ENCODE data around the gene NES. TPM values are rescaled to one million over a fixed set of nuclear protein-coding genes. Genes with fewer than 3 reads are reported as not detected.

NES gene
- total and polyA plus RNA-seq, 4 donors, result 0.15 to 3.1 (median 1.9) TPM

- TF ChIP-seq HNF4G (IDR thresholded peaks at IDR 0.05) (no peak), CTCF (IDR thresholded peaks at IDR 0.05; ENCODE audit: low read depth, low read length, missing input control) (no peak), RXRA (IDR thresholded peaks at IDR 0.05) (no peak), FOXA1 (IDR thresholded peaks at IDR 0.05) (no peak), FOXA2 (IDR thresholded peaks at IDR 0.05) (no peak), EGR1 (IDR thresholded peaks at IDR 0.05; ENCODE audit: low read depth in 2 of 2) (no peak), JUND (IDR thresholded peaks at IDR 0.05) (no peak), SP1 (IDR thresholded peaks at IDR 0.05) (no peak), YY1 (IDR thresholded peaks at IDR 0.05) (no peak), GABPA (IDR thresholded peaks at IDR 0.05 in 1 of 2, conservative IDR thresholded peaks at IDR 0.05 in 1 of 2) (no peak), ATF3 (IDR thresholded peaks at IDR 0.05) (no peak), RAD21 (IDR thresholded peaks at IDR 0.05) (no peak), HNF4A (conservative IDR thresholded peaks at IDR 0.05) (no peak), ZBTB33 (IDR thresholded peaks at IDR 0.05) (no peak), TAF1 (conservative IDR thresholded peaks at IDR 0.05) (no peak)
- TF ChIP-seq, protein P1, sequence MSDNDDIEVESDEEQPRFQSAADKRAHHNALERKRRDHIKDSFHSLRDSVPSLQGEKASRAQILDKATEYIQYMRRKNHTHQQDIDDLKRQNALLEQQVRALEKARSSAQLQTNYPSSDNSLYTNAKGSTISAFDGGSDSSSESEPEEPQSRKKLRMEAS (IDR thresholded peaks at IDR 0.05), result no peak
- TF ChIP-seq, protein P2, sequence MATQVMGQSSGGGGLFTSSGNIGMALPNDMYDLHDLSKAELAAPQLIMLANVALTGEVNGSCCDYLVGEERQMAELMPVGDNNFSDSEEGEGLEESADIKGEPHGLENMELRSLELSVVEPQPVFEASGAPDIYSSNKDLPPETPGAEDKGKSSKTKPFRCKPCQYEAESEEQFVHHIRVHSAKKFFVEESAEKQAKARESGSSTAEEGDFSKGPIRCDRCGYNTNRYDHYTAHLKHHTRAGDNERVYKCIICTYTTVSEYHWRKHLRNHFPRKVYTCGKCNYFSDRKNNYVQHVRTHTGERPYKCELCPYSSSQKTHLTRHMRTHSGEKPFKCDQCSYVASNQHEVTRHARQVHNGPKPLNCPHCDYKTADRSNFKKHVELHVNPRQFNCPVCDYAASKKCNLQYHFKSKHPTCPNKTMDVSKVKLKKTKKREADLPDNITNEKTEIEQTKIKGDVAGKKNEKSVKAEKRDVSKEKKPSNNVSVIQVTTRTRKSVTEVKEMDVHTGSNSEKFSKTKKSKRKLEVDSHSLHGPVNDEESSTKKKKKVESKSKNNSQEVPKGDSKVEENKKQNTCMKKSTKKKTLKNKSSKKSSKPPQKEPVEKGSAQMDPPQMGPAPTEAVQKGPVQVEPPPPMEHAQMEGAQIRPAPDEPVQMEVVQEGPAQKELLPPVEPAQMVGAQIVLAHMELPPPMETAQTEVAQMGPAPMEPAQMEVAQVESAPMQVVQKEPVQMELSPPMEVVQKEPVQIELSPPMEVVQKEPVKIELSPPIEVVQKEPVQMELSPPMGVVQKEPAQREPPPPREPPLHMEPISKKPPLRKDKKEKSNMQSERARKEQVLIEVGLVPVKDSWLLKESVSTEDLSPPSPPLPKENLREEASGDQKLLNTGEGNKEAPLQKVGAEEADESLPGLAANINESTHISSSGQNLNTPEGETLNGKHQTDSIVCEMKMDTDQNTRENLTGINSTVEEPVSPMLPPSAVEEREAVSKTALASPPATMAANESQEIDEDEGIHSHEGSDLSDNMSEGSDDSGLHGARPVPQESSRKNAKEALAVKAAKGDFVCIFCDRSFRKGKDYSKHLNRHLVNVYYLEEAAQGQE (IDR thresholded peaks at IDR 0.05), result no peak
- Histone ChIP-seq H3K9ac (ENCODE audit: low read depth in 1 of 2, low read length in 2 of 2) (no peak overlapping the region), H3K4me1 (ENCODE audit: control insufficient read depth in 4 of 4, insufficient read depth in 4 of 4, low read length in 3 of 4) (peaks cover 7 to 11% (median 8%) of the 10 kb centered on the region in 4 donors), H3K27ac (ENCODE audit: low read depth in 1 of 2, low read length in 2 of 2) (no peak overlapping the region), H3K36me3 (ENCODE audit: control insufficient read depth in 4 of 4, insufficient read depth in 3 of 4, low read depth in 1 of 4, low read length in 3 of 4) (no peaks in the 10 kb centered on the region), H3K27me3 (ENCODE audit: control insufficient read depth in 4 of 4, insufficient read depth in 4 of 4, low read length in 3 of 4) (peaks cover 0 to 8% (median 7%) of the 10 kb centered on the region in 4 donors), H3K4me3 (ENCODE audit: low read depth in 1 of 3, low read length in 3 of 3) (no peak overlapping the region), H3K9me3 (ENCODE audit: control insufficient read depth in 4 of 4, low read length in 3 of 4) (no peaks in the 10 kb centered on the region)
- no peak for DNase-seq (ENCODE audit: low spot score)
- 79% methylated on average over 8 of the region's 8 CpGs for WGBS
These were observed 23.7 kb upstream of the NES start for GRCh38 chr1:156700736-156701531.
